CD4-positive, alpha-beta memory T cell (primary cell): ENCODE results near the gene RGMA. TPM values are rescaled to one million over a fixed set of nuclear protein-coding genes. Genes with fewer than 3 reads are reported as not detected.

Experiments used
- CTCF ChIA-PET: fragments of 350-600 bp; sonication (Branson Sonifier 250); formaldehyde crosslinking; loops from one replicate; lab custom pipeline; 2021; ENCODE audit warnings: inconsistent platforms; ENCODE audit not compliant: partially characterized antibody; lab: Charles Lee
- POLR2A ChIA-PET: fragments of 350-600 bp; sonication (Branson Sonifier 250); formaldehyde crosslinking; loops from one replicate; lab custom pipeline; 2021; ENCODE audit not compliant: partially characterized antibody; lab: Charles Lee
- DNase-seq, 5 donors: peaks; one replicate each; pipeline versions ENCODE4 v3.0.0 to v3.0.0-alpha.2; 2020 to 2022; ENCODE audit warnings: mixed read lengths in 1 of 5
- H3K27ac ChIP-seq: one replicate; pipeline ENCODE4 v1.7.0; 2013; ENCODE audit warnings: low read depth, low read length
- H3K27me3 ChIP-seq: 2 replicates; pipeline ENCODE4 v1.7.0; 2013; ENCODE audit warnings: mild to moderate bottlenecking, low read length, moderate library complexity; ENCODE audit not compliant: insufficient read depth
- H3K36me3 ChIP-seq: 2 replicates; pipeline ENCODE4 v1.7.0; 2013; ENCODE audit warnings: mild to moderate bottlenecking, low read length, moderate library complexity; ENCODE audit not compliant: insufficient read depth
- H3K4me1 ChIP-seq: 2 replicates; pipeline ENCODE4 v1.7.0; 2013; ENCODE audit warnings: mild to moderate bottlenecking, low read length, moderate library complexity; ENCODE audit not compliant: insufficient read depth
- H3K4me3 ChIP-seq, 2 donors: one replicate each; pipeline ENCODE4 v1.7.0; 2013; ENCODE audit warnings: low read length in 2 of 2, mild to moderate bottlenecking in 1 of 2
- H3K9me3 ChIP-seq, 2 donors: one replicate each; pipeline ENCODE4 v1.7.0; 2013; ENCODE audit warnings: low read length in 2 of 2, control low read depth in 1 of 2; ENCODE audit not compliant: control insufficient read depth in 1 of 2
- H3K27ac Mint-ChIP-seq, 7 donors: one replicate each; pipeline ENCODE4 v1.8.0; 2020 to 2021; ENCODE audit warnings: mixed read lengths in 7 of 7, mild to moderate bottlenecking in 6 of 7, inconsistent platforms in 3 of 7, moderate library complexity in 3 of 7
- H3K27me3 Mint-ChIP-seq, 2 donors: one replicate each; pipeline ENCODE4 v1.8.0; 2020 to 2021; ENCODE audit warnings: mixed read lengths in 2 of 2
- H3K36me3 Mint-ChIP-seq, 2 donors: one replicate each; pipeline ENCODE4 v1.8.0; 2020 to 2021; ENCODE audit warnings: mixed read lengths in 2 of 2, inconsistent platforms in 1 of 2, mild to moderate bottlenecking in 1 of 2
- H3K4me1 Mint-ChIP-seq, 4 donors: one replicate each; pipeline ENCODE4 v1.8.0; 2020 to 2021; ENCODE audit warnings: mixed read lengths in 4 of 4, mild to moderate bottlenecking in 1 of 4
- H3K4me3 Mint-ChIP-seq, 8 donors: one replicate each; pipeline ENCODE4 v1.8.0; 2020 to 2021; ENCODE audit warnings: mixed read lengths in 8 of 8, mild to moderate bottlenecking in 7 of 8, moderate library complexity in 6 of 8, inconsistent platforms in 3 of 8
- H3K9me3 Mint-ChIP-seq, 8 donors: one replicate each; pipeline ENCODE4 v1.8.0; 2020 to 2021; ENCODE audit warnings: mixed read lengths in 8 of 8, mild to moderate bottlenecking in 5 of 8, inconsistent platforms in 3 of 8, moderate library complexity in 1 of 8
- intact Hi-C: fragments of 100-400 bp; cut with micrococcal nuclease; formaldehyde crosslinking; loops from one replicate; pipeline ENCODE4 v1.15.1; 2023
- polyA plus RNA-seq, 2 donors: library from polyadenylated mRNA; unstranded; fragments of 300-500 nt; fragmentation: Illumina TruSeq; gene quantifications; one replicate each; pipeline ENCODE4 v1.2.3, GENCODE V29; 2021
- total RNA-seq, 2 experiments: library from RNA; stranded (reverse); gene quantifications; one replicate each; pipeline ENCODE4 v1.2.3, GENCODE V29; 2021

Gene RGMA
- total and polyA plus RNA-seq, 4 experiments from 2014 or later, result not detected

- no peaks in the 10 kb centered on the region for H3K27me3 ChIP-seq
- no peaks in the 10 kb centered on the region for H3K36me3 ChIP-seq
- DNase-seq, result no peak
- Mint-ChIP-seq H3K9me3 (no peaks in the 10 kb centered on the region), H3K36me3 (no peaks in the 10 kb centered on the region), H3K27me3 (peaks cover 1% of the 10 kb centered on the region in 2 donors), H3K4me1 (peaks cover 0 to 1% (median 0%) of the 10 kb centered on the region in 4 donors), H3K4me3 (no peak overlapping the region), H3K27ac (peak overlapping the region in 3 of 7 donors; percentile 25 to 37 (median 36))
- intact Hi-C loops, result no loop called here
- H3K4me3 ChIP-seq, result no peak overlapping the region
- ChIA-PET CTCF (interaction anchor here (1.0 kb wide), 1 partner anchor 10 kb away, joined by 3 read pairs; no protein-coding TSS in a partner anchor), POLR2A (no interaction called here)
- no peak overlapping the region for H3K27ac ChIP-seq
- no peaks in the 10 kb centered on the region for H3K9me3 ChIP-seq
- H3K4me1 ChIP-seq, result no peaks in the 10 kb centered on the region
These were observed 38.3 kb upstream of the RGMA start for GRCh38 chr15:93127286-93127685.

GRCh38 chr15:93126599-93126998 lies 37.6 kb upstream of the RGMA start:
- Histone ChIP-seq H3K27ac (no peak overlapping the region), H3K36me3 (no peaks in the 10 kb centered on the region), H3K4me1 (no peaks in the 10 kb centered on the region), H3K9me3 (no peaks in the 10 kb centered on the region), H3K4me3 (no peak overlapping the region), H3K27me3 (no peaks in the 10 kb centered on the region)
- DNase-seq, result no peak
- H3K27me3 Mint-ChIP-seq, result peaks cover 1% of the 10 kb centered on the region in 2 donors
- intact Hi-C loops, result no loop called here
- ChIA-PET CTCF (interaction anchor here (1.0 kb wide), 1 partner anchor 9 kb away, joined by 3 read pairs; no protein-coding TSS in a partner anchor), POLR2A (no interaction called here)
- no peak overlapping the region for H3K4me3 Mint-ChIP-seq
- no peak overlapping the region for H3K27ac Mint-ChIP-seq
- peaks cover 0 to 1% (median 0%) of the 10 kb centered on the region in 4 donors for H3K4me1 Mint-ChIP-seq
- H3K36me3 Mint-ChIP-seq, result no peaks in the 10 kb centered on the region
- H3K9me3 Mint-ChIP-seq, result no peaks in the 10 kb centered on the region

- Histone ChIP-seq H3K36me3 (no peaks in the 10 kb centered on the region), H3K27me3 (no peaks in the 10 kb centered on the region), H3K27ac (no peak overlapping the region), H3K9me3 (no peaks in the 10 kb centered on the region), H3K4me3 (no peak overlapping the region), H3K4me1 (no peaks in the 10 kb centered on the region)
- no peak overlapping the region for H3K4me3 Mint-ChIP-seq
- H3K4me1 Mint-ChIP-seq, result peaks cover 0 to 1% (median 0%) of the 10 kb centered on the region in 4 donors
- POLR2A ChIA-PET, result no interaction called here
- CTCF ChIA-PET, result interaction anchor here (1.0 kb wide), 1 partner anchor 9 kb away, joined by 3 read pairs; no protein-coding TSS in a partner anchor
- no peaks in the 10 kb centered on the region for H3K9me3 Mint-ChIP-seq
- H3K27ac Mint-ChIP-seq, result no peak overlapping the region
- peaks cover 1% of the 10 kb centered on the region in 2 donors for H3K27me3 Mint-ChIP-seq
- intact Hi-C loops, result no loop called here
- H3K36me3 Mint-ChIP-seq, result no peaks in the 10 kb centered on the region
- no peak for DNase-seq
These were observed 37.1 kb upstream of the RGMA start for GRCh38 chr15:93126148-93126547.

- H3K4me1 Mint-ChIP-seq, result peaks cover 0 to 3% (median 1%) of the 10 kb centered on the region in 4 donors
- no peak overlapping the region for H3K4me3 ChIP-seq
- H3K36me3 ChIP-seq, result no peaks in the 10 kb centered on the region
- no peaks in the 10 kb centered on the region for H3K36me3 Mint-ChIP-seq
- no peak for DNase-seq
- ChIA-PET POLR2A (no interaction called here), CTCF (no interaction called here)
- peaks cover 1% of the 10 kb centered on the region in 2 donors for H3K27me3 Mint-ChIP-seq
- no peaks in the 10 kb centered on the region for H3K9me3 ChIP-seq
- no peak overlapping the region for H3K4me3 Mint-ChIP-seq
- no peak overlapping the region for H3K27ac Mint-ChIP-seq
- no peaks in the 10 kb centered on the region for H3K4me1 ChIP-seq
- no peaks in the 10 kb centered on the region for H3K27me3 ChIP-seq
- no peaks in the 10 kb centered on the region for H3K9me3 Mint-ChIP-seq
- intact Hi-C loops, result no loop called here
- H3K27ac ChIP-seq, result no peak overlapping the region
These were observed 35.1 kb upstream of the RGMA start for GRCh38 chr15:93124126-93124525.

- intact Hi-C loops, result no loop called here
- no peaks in the 10 kb centered on the region for H3K36me3 Mint-ChIP-seq
These were observed 33.2 kb upstream of the RGMA start for GRCh38 chr15:93121973-93122910.

GRCh38 chr15:93121107-93121506 lies 32.1 kb upstream of the RGMA start:
- Histone ChIP-seq H3K27me3 (no peaks in the 10 kb centered on the region), H3K27ac (no peak overlapping the region), H3K9me3 (no peaks in the 10 kb centered on the region), H3K36me3 (no peaks in the 10 kb centered on the region), H3K4me3 (no peak overlapping the region), H3K4me1 (no peaks in the 10 kb centered on the region)
- no peaks in the 10 kb centered on the region for H3K36me3 Mint-ChIP-seq
- ChIA-PET CTCF (no interaction called here), POLR2A (no interaction called here)
- no peak for DNase-seq
- H3K9me3 Mint-ChIP-seq, result peaks cover 0 to 2% (median 0%) of the 10 kb centered on the region in 8 donors
- no peak overlapping the region for H3K27ac Mint-ChIP-seq
- H3K4me3 Mint-ChIP-seq, result no peak overlapping the region
- intact Hi-C loops, result no loop called here
- H3K27me3 Mint-ChIP-seq, result peaks cover 4 to 5% of the 10 kb centered on the region in 2 donors
- H3K4me1 Mint-ChIP-seq, result peaks cover 0 to 6% (median 4%) of the 10 kb centered on the region in 4 donors

More at GRCh38 chr15:93121973-93122910, 33.2 kb upstream of the RGMA start:
- H3K4me3 ChIP-seq, result no peak overlapping the region
- H3K4me3 Mint-ChIP-seq, result no peak overlapping the region
- H3K27me3 Mint-ChIP-seq, result peaks cover 2 to 4% of the 10 kb centered on the region in 2 donors
- no peaks in the 10 kb centered on the region for H3K4me1 ChIP-seq
- CTCF ChIA-PET, result no interaction called here
- peaks cover 0 to under 1% (median 0%) of the 10 kb centered on the region in 8 donors for H3K9me3 Mint-ChIP-seq
- no peaks in the 10 kb centered on the region for H3K27me3 ChIP-seq
- H3K4me1 Mint-ChIP-seq, result peaks cover 0 to 6% (median 4%) of the 10 kb centered on the region in 4 donors
- H3K27ac ChIP-seq, result no peak overlapping the region
- no peaks in the 10 kb centered on the region for H3K9me3 ChIP-seq
- no peak overlapping the region for H3K27ac Mint-ChIP-seq
- H3K36me3 ChIP-seq, result no peaks in the 10 kb centered on the region
- POLR2A ChIA-PET, result no interaction called here
- no peak for DNase-seq

GRCh38 chr15:93118904-93119303 lies 29.9 kb upstream of the RGMA start:
- peak overlapping the region in 1 of 7 donors; percentile 8 for H3K27ac Mint-ChIP-seq
- POLR2A ChIA-PET, result no interaction called here
- H3K4me3 ChIP-seq, result no peak overlapping the region
- no peaks in the 10 kb centered on the region for H3K27me3 ChIP-seq
- no peak for DNase-seq
- intact Hi-C loops, result no loop called here
- H3K4me1 ChIP-seq, result no peaks in the 10 kb centered on the region
- H3K27me3 Mint-ChIP-seq, result peaks cover 4 to 9% of the 10 kb centered on the region in 2 donors
- no peak overlapping the region for H3K27ac ChIP-seq
- no peak overlapping the region for H3K4me3 Mint-ChIP-seq
- H3K9me3 ChIP-seq, result no peaks in the 10 kb centered on the region
- H3K36me3 ChIP-seq, result no peaks in the 10 kb centered on the region
- CTCF ChIA-PET, result interaction anchor here (0.9 kb wide), 1 partner anchor 31 kb away, joined by 4 read pairs; no protein-coding TSS in a partner anchor
- H3K9me3 Mint-ChIP-seq, result peaks cover 0 to 2% (median 0%) of the 10 kb centered on the region in 8 donors
- peaks cover 0 to 6% (median 3%) of the 10 kb centered on the region in 4 donors for H3K4me1 Mint-ChIP-seq
- H3K36me3 Mint-ChIP-seq, result no peaks in the 10 kb centered on the region
